ENCODE measurements around the gene NTPCR.

Gene NTPCR

DNA sequence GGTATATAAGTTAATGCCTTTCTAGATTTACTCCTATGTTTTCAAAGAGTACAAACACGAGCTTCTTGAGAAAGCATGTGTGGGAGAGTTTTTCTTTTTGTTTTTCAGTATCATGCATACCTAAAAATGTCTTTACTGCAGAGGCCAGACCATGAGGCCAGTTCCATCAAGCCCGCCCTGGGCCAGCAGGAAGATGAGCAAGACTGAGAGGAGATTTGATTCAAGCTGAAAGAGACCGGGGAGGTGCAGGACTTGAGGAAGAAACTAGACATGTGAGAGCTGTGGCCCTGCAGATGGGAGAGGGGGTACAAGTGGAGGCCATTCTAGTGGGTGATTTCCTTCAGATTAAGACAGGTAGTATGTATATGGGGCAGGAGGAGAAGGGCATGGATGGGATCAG, 33.4 kb upstream of the NTPCR start:
- TF ChIP-seq GATA2 (IDR thresholded peaks at IDR 0.05; ENCODE audit: low read depth, low read length) (no peak), GATA3 (IDR thresholded peaks at IDR 0.05; ENCODE audit: low read depth, low read length) (no peak)

GRCh38 chr1:232921381-232921780, 29.0 kb upstream of the NTPCR start:
- no peak for TF ChIP-seq GATA2 (IDR thresholded peaks at IDR 0.05; ENCODE audit: low read depth, low read length)
- TF ChIP-seq GATA3 (IDR thresholded peaks at IDR 0.05; ENCODE audit: low read depth, low read length): no peak

DNA sequence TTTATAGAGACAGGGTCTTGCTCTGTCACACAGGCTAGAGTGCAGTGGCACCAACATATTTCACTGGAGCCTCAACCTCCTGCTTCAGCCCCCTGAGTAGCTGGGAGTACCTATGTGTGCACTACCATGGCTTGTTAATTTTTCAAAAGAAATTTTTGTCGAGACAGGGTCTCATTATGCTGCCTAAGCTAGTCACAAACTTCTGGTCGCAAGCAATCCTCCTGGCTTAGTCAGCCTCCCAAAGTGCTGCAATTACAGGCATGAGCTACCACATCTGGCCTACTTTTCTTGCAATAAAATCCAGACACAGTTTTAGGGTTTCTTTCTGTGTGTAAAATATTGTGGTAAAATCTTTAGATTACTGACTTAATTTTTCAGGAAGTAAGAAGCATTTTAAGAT, 27.9 kb upstream of the NTPCR start:
- TF ChIP-seq GATA3 (IDR thresholded peaks at IDR 0.05; ENCODE audit: low read depth, low read length): no peak

GRCh38 chr1:232923739-232924386, 26.5 kb upstream of the NTPCR start:
- TF ChIP-seq GATA3 (IDR thresholded peaks at IDR 0.05; ENCODE audit: low read depth, low read length) (no peak), GATA2 (IDR thresholded peaks at IDR 0.05; ENCODE audit: low read depth, low read length) (no peak)

DNA sequence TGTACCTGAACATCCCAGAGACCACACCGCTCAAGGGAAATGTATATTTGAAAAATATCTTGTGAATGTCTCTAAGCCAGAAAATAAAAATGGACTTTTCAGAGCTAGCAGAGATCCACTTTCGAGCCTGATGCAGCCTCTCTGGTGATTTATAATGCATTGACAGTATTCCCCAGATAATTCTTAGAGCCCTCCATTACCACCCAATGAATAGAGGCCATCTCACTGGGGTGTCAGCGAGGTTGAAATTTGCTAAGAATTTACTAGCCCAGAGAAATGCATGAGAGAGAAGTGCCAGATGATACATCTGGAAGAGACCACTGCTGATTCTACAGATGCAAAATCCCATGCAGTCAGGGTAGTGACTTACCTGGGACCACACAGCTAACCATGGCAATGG, 25.5 kb upstream of the NTPCR start:
- TF ChIP-seq GATA2 (IDR thresholded peaks at IDR 0.05; ENCODE audit: low read depth, low read length): no peak
- no peak for TF ChIP-seq GATA3 (IDR thresholded peaks at IDR 0.05; ENCODE audit: low read depth, low read length)

DNA sequence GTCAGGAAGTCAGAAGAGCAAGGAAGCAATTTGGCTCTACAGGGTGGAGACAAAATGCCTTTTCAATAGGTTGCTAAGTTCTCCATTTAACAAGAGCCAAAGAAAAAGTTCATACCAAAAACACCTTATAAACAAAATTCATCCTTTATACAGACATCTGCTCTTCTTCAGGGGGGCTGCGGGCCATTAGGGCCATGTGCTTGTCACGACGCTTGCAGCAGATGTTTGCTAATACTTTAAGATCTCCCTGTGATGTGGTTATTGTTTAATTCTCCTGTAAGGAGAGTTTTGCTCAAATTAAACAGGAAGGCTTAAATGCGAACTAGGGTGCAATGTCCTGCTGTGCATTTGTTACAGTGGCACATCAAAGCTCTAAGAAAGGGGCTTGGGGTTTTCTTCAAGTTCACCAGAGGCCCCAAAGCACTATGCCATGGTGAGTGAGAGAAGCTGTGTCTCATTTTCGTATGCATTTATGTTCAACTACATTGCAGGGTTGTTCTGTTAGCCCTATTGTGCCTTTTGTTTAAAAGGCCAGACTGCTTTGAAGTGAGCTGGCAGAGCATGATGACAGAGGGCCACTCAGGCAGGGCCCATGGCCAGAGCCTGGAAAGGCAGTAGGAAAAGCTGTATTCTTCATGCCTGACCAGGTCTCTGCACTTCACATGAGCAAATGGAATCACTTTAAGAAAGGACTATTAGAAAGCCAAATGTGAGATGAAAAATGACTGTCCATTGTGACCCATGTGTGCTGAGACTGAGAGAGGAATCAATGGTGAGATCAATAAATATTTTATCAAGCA, 24.8 kb upstream of the NTPCR start:
- no peak for TF ChIP-seq GATA2 (IDR thresholded peaks at IDR 0.05; ENCODE audit: low read depth, low read length)
- TF ChIP-seq GATA3 (IDR thresholded peaks at IDR 0.05; ENCODE audit: low read depth, low read length): no peak

- TF ChIP-seq GATA3 (IDR thresholded peaks at IDR 0.05; ENCODE audit: low read depth, low read length) (no peak), GATA2 (IDR thresholded peaks at IDR 0.05; ENCODE audit: low read depth, low read length) (no peak)
These were observed 22.4 kb upstream of the NTPCR start for GRCh38 chr1:232927830-232928505.

GRCh38 chr1:232932486-232933425, 17.7 kb upstream of the NTPCR start:
- no peak for TF ChIP-seq GATA3 (IDR thresholded peaks at IDR 0.05; ENCODE audit: low read depth, low read length)

DNA sequence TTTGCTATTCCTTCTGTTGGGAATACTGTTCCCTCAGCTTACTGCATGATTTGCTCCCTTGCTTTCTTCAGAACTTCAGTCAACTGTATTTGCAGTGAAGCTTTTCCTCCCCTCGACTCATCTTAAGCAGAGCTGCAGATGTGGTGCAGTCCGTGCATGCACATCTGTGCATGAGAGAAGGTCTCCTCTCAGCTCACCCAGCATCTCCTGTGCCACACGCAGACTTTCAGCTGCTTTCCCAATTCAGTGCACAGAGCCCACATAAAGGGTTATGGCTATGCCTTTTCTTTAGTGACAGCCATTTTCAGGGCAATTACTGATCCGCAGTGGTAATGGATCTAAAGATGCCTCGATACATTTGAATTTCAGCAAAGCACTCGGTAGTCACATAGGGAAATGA, 13.5 kb upstream of the NTPCR start:
- TF ChIP-seq GATA3 (IDR thresholded peaks at IDR 0.05; ENCODE audit: low read depth, low read length): no peak
- no peak for TF ChIP-seq GATA2 (IDR thresholded peaks at IDR 0.05; ENCODE audit: low read depth, low read length)

DNA sequence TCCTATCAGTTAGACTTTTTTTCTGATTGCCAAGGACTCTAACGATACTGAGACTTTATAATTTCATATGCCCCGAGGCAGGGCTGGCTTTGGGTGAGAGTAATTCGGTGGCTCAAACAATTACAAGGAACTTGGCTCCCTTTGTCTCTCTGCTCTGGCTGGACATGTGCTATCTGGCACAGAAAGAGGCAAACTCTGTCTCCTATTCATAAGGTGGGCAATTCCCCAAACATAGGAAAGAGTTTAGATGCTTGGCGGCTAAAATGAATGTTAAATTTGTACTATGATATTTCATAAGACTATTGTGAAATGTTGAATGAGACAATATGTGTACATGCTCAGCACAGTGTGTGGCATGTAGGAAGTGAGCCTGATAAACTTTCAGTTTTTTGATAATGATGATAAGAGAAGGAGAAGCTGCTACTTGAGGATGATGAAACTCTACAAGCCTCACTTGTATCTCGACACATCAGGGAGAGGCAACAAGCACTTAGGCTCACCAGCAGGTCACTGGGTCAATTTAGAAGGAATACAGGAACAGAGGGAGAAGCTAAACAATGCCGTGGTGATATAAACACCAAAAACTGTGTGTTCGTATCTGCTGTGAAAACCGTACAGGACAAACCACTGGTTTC, 12.6 kb upstream of the NTPCR start:
- TF ChIP-seq GATA2 (IDR thresholded peaks at IDR 0.05; ENCODE audit: low read depth, low read length): no peak
- no peak for TF ChIP-seq GATA3 (IDR thresholded peaks at IDR 0.05; ENCODE audit: low read depth, low read length)

- no peak for TF ChIP-seq GATA3 (IDR thresholded peaks at IDR 0.05; ENCODE audit: low read depth, low read length)
- TF ChIP-seq GATA2 (IDR thresholded peaks at IDR 0.05; ENCODE audit: low read depth, low read length): no peak
These were observed 11.5 kb upstream of the NTPCR start for GRCh38 chr1:232938926-232939325.

DNA sequence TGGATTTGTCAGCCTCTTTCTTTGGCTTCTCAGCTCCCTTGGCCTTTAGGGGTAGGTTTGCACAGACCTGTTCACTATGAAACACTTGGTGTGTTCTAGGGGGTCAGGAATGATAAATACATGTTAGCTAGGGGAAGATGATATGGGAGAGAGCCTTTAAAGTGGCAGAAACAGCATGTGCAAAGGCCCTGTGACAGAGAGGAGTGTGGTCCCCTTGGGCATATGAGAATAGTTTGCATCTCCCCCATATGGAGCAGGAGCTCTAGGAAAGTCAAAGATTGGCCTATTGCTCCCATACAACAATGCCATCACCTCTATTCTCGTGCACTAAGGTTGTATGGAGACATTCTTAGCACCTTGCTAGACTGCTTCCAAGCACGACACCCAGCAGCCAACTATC, 10.7 kb upstream of the NTPCR start:
- TF ChIP-seq GATA3 (IDR thresholded peaks at IDR 0.05; ENCODE audit: low read depth, low read length) (no peak), GATA2 (IDR thresholded peaks at IDR 0.05; ENCODE audit: low read depth, low read length) (no peak)

DNA sequence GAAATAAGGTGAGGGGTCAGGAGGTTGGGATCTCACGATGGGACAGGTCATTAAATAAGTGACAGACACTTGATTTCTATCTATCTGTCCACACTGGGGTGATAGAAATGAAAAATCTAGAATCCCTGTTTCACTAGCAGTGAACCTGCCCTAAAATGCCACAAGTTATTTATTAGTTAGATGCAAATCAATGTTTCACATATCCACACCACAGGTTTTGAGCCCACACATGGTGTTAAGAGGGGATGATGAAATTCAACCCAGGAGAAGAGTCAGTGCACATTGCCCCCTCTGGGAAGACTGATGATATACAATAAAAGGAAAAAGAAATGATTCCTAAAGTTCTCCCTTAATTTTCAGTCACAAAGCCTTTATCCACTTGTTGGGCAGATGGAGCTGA, 10.1 kb upstream of the NTPCR start:
- no peak for TF ChIP-seq GATA2 (IDR thresholded peaks at IDR 0.05; ENCODE audit: low read depth, low read length)
- TF ChIP-seq GATA3 (IDR thresholded peaks at IDR 0.05; ENCODE audit: low read depth, low read length): no peak
